HepG2 (cell line): ENCODE results near the gene RASIP1. TPM values are rescaled to one million over a fixed set of nuclear protein-coding genes. Genes with fewer than 3 reads are reported as not detected.

Experiments
- ATF4 ChIP-seq, 2 experiments: fragments of 450-650 bp in 1 of 2; sonication (generic) in 1 of 2; formaldehyde crosslinking; IDR thresholded peaks; 2 replicates each; pipeline versions ENCODE4 v1.5.0 to v1.8.0; 2020 to 2022; ENCODE audit warnings: mild to moderate bottlenecking in 1 of 2, missing genetic modification reagents in 1 of 2
- CENPT ChIP-seq: sonication (generic); formaldehyde crosslinking; IDR thresholded peaks from 2 replicates; pipeline ENCODE4 v1.8.0; 2022; ENCODE audit warnings: low read depth, mild to moderate bottlenecking, moderate library complexity, missing genetic modification reagents
- HINFP ChIP-seq: sonication (generic); formaldehyde crosslinking; IDR thresholded peaks from 2 replicates; pipeline ENCODE4 v1.4.0; 2020; ENCODE audit warnings: low read depth, mild to moderate bottlenecking, missing genetic modification reagents
- MTF2 ChIP-seq: sonication (generic); formaldehyde crosslinking; IDR thresholded peaks from 2 replicates; pipeline ENCODE4 v1.5.0; 2020; ENCODE audit warnings: missing genetic modification reagents, borderline replicate concordance
- SMC3 ChIP-seq: IDR thresholded peaks from 2 replicates; pipeline ENCODE4 v1.6.1; 2011; ENCODE audit warnings: low read length, improper control_type of control experiment
- SP4 ChIP-seq: sonication (generic); formaldehyde crosslinking; IDR thresholded peaks from 2 replicates; pipeline ENCODE4 v1.8.1; 2023; ENCODE audit warnings: mild to moderate bottlenecking, missing genetic modification reagents
- TERF1 ChIP-seq: sonication (generic); formaldehyde crosslinking; IDR thresholded peaks from 2 replicates; pipeline ENCODE4 v1.8.0; 2022; ENCODE audit warnings: mild to moderate bottlenecking, missing genetic modification reagents, moderate library complexity
- ZC3H13 ChIP-seq: sonication (generic); formaldehyde crosslinking; IDR thresholded peaks from 2 replicates; pipeline ENCODE4 v1.8.1; 2023; ENCODE audit warnings: mild to moderate bottlenecking, missing genetic modification reagents, moderate library complexity
- ZFY ChIP-seq: sonication (generic); formaldehyde crosslinking; IDR thresholded peaks from 2 replicates; pipeline ENCODE4 v1.4.0; 2020; ENCODE audit warnings: missing genetic modification reagents
- ZNF160 ChIP-seq: sonication (generic); formaldehyde crosslinking; IDR thresholded peaks from 2 replicates; pipeline ENCODE4 v1.8.0; 2022; ENCODE audit warnings: mild to moderate bottlenecking, inconsistent platforms, missing genetic modification reagents
- ZNF230 ChIP-seq: sonication (generic); formaldehyde crosslinking; IDR thresholded peaks from 2 replicates; pipeline ENCODE4 v1.4.0; 2020; ENCODE audit warnings: mild to moderate bottlenecking, missing genetic modification reagents
- ZNF563 ChIP-seq: sonication (generic); formaldehyde crosslinking; IDR thresholded peaks from 2 replicates; pipeline ENCODE4 v1.8.0; 2022; ENCODE audit warnings: mild to moderate bottlenecking, moderate library complexity, missing genetic modification reagents
- ZNF564 ChIP-seq: sonication (generic); formaldehyde crosslinking; IDR thresholded peaks from 2 replicates; pipeline ENCODE4 v1.8.1; 2023; ENCODE audit warnings: mild to moderate bottlenecking, missing genetic modification reagents
- ZNF569 ChIP-seq: sonication (generic); formaldehyde crosslinking; IDR thresholded peaks from 2 replicates; pipeline ENCODE4 v1.5.0; 2020; ENCODE audit warnings: mild to moderate bottlenecking, missing genetic modification reagents, moderate library complexity, borderline replicate concordance
- ZNF83 ChIP-seq: sonication (generic); formaldehyde crosslinking; IDR thresholded peaks from 2 replicates; pipeline ENCODE4 v1.4.0; 2020; ENCODE audit warnings: missing genetic modification reagents, mild to moderate bottlenecking, borderline replicate concordance
- ZSCAN9 ChIP-seq: IDR thresholded peaks from 2 replicates; pipeline ENCODE4 v1.6.1; 2016; ENCODE audit warnings: borderline replicate concordance
- polyA plus RNA-seq, 8 experiments: library from polyadenylated mRNA; depleted of rRNA in 3 of 8; stranded (reverse) in 7 of 8; unstranded in 1 of 8; fragments of >200 nt; fragmentation: Illumina TruSeq in 4 of 8; extraction: Trizol in 4 of 8; gene quantifications; 2 replicates each; pipeline versions ENCODE4 v1.2.1 to v1.2.3, GENCODE V29; 2011 to 2016; ENCODE audit warnings: low read depth in 4 of 8, missing spikeins in 1 of 8, mixed read lengths in 1 of 8; ENCODE audit not compliant: insufficient read depth in 1 of 8
- total RNA-seq, 5 experiments: library from RNA; depleted of rRNA; stranded (reverse); fragments of >200 nt; fragmentation: Illumina TruSeq; extraction: Trizol; gene quantifications; 2 replicates each; pipeline ENCODE4 v1.2.3, GENCODE V29; 2016; ENCODE audit warnings: low read depth in 1 of 5
- TF ChIP-seq, protein P1 (sequence below): sonication (generic); formaldehyde crosslinking; IDR thresholded peaks from 2 replicates; pipeline ENCODE4 v1.4.0; 2020; ENCODE audit warnings: missing genetic modification reagents
- TF ChIP-seq, protein P2 (sequence below): sonication (generic); formaldehyde crosslinking; conservative IDR thresholded peaks from 2 replicates; pipeline ENCODE4 v1.4.0; 2020; ENCODE audit warnings: missing genetic modification reagents
- TF ChIP-seq, protein P3 (sequence below): sonication (generic); formaldehyde crosslinking; conservative IDR thresholded peaks from 2 replicates; pipeline ENCODE4 v1.8.0; 2022; ENCODE audit warnings: mild to moderate bottlenecking, moderate library complexity, missing genetic modification reagents

The RASIP1 gene
- total and polyA plus RNA-seq, 2 of the 13 experiments (the other 11 are each of a cell fraction or from before 2014, with no cell fraction given): 0.44 to 0.58 TPM

- no peak for TF ChIP-seq ZSCAN9 (CRISPR knock-in tag)
- TF ChIP-seq, protein P1, sequence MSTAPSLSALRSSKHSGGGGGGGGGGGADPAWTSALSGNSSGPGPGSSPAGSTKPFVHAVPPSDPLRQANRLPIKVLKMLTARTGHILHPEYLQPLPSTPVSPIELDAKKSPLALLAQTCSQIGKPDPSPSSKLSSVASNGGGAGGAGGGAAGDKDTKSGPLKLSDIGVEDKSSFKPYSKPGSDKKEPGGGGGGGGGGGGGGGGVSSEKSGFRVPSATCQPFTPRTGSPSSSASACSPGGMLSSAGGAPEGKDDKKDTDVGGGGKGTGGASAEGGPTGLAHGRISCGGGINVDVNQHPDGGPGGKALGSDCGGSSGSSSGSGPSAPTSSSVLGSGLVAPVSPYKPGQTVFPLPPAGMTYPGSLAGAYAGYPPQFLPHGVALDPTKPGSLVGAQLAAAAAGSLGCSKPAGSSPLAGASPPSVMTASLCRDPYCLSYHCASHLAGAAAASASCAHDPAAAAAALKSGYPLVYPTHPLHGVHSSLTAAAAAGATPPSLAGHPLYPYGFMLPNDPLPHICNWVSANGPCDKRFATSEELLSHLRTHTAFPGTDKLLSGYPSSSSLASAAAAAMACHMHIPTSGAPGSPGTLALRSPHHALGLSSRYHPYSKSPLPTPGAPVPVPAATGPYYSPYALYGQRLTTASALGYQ (CRISPR knock-in tag): peak; percentile 33; the same call in 1 of the 2 replicates
- TF ChIP-seq SP4: peak; percentile 74
- peak; percentile 96; the same call in 1 of the 2 replicates for TF ChIP-seq CENPT (CRISPR knock-in tag)
- TF ChIP-seq ZNF564 (CRISPR knock-in tag): peak; percentile 85; the same call in 1 of the 2 replicates
- TF ChIP-seq, protein P2, sequence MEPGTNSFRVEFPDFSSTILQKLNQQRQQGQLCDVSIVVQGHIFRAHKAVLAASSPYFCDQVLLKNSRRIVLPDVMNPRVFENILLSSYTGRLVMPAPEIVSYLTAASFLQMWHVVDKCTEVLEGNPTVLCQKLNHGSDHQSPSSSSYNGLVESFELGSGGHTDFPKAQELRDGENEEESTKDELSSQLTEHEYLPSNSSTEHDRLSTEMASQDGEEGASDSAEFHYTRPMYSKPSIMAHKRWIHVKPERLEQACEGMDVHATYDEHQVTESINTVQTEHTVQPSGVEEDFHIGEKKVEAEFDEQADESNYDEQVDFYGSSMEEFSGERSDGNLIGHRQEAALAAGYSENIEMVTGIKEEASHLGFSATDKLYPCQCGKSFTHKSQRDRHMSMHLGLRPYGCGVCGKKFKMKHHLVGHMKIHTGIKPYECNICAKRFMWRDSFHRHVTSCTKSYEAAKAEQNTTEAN (CRISPR knock-in tag): peak; percentile 70; the same call in 1 of the 2 replicates
- 0 out of 2 replicates have a peak, but pooled peaks have one; percentile 27 for TF ChIP-seq ZC3H13 (CRISPR knock-in tag)
- 0 out of 2 replicates have a peak, but pooled peaks have one; percentile 8 for TF ChIP-seq ZNF83 (CRISPR knock-in tag)
- peak; percentile 37; the same call in 1 of the 2 replicates for TF ChIP-seq ZNF160 (CRISPR knock-in tag)
- 0 out of 2 replicates have a peak, but pooled peaks have one; percentile 28 for TF ChIP-seq HINFP (CRISPR knock-in tag)
- TF ChIP-seq, protein P3, sequence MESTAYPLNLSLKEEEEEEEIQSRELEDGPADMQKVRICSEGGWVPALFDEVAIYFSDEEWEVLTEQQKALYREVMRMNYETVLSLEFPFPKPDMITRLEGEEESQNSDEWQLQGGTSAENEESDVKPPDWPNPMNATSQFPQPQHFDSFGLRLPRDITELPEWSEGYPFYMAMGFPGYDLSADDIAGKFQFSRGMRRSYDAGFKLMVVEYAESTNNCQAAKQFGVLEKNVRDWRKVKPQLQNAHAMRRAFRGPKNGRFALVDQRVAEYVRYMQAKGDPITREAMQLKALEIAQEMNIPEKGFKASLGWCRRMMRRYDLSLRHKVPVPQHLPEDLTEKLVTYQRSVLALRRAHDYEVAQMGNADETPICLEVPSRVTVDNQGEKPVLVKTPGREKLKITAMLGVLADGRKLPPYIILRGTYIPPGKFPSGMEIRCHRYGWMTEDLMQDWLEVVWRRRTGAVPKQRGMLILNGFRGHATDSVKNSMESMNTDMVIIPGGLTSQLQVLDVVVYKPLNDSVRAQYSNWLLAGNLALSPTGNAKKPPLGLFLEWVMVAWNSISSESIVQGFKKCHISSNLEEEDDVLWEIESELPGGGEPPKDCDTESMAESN (CRISPR knock-in tag): peak; percentile 81
- peak; percentile 37; the same call in 1 of the 2 replicates for TF ChIP-seq MTF2 (CRISPR knock-in tag)
- peak; percentile 76 for TF ChIP-seq ZFY
- no peak for TF ChIP-seq TERF1 (CRISPR knock-in tag)
- 0 out of 4 replicates have a peak, but pooled peaks of 1 of the 2 experiments have one; percentile 38 for TF ChIP-seq ATF4 (CRISPR knock-in tag; IDR thresholded peaks at IDR 0.05)
- TF ChIP-seq ZNF230 (CRISPR knock-in tag): no peak
- TF ChIP-seq SMC3: peak; percentile 15; the same call in 1 of the 2 replicates
- no peak for TF ChIP-seq ZNF569 (CRISPR knock-in tag)
- peak; percentile 90 for TF ChIP-seq ZNF563 (CRISPR knock-in tag)
These were observed 1.6 kb downstream of the RASIP1 start (continued) for GRCh38 chr19:48738557-48739403.
